Measurements from ENCODE around the gene GATA1.

- TF ChIP-seq, protein P1, sequence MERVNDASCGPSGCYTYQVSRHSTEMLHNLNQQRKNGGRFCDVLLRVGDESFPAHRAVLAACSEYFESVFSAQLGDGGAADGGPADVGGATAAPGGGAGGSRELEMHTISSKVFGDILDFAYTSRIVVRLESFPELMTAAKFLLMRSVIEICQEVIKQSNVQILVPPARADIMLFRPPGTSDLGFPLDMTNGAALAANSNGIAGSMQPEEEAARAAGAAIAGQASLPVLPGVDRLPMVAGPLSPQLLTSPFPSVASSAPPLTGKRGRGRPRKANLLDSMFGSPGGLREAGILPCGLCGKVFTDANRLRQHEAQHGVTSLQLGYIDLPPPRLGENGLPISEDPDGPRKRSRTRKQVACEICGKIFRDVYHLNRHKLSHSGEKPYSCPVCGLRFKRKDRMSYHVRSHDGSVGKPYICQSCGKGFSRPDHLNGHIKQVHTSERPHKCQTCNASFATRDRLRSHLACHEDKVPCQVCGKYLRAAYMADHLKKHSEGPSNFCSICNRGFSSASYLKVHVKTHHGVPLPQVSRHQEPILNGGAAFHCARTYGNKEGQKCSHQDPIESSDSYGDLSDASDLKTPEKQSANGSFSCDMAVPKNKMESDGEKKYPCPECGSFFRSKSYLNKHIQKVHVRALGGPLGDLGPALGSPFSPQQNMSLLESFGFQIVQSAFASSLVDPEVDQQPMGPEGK (CRISPR knock-in tag; IDR thresholded peaks at IDR 0.05; ENCODE audit: borderline replicate concordance), result no peak
- TF ChIP-seq ZFP30 (CRISPR knock-in tag; IDR thresholded peaks at IDR 0.05), result no peak
Measured at GRCh38 chrX:48784726-48785125, 1.7 kb upstream of the GATA1 start.

Measured in SK-N-SH treated with all-trans-retinoic acid at 6 μM for 48 hours (cell line).